ENCODE data around the gene SPOCK3. TPM values are rescaled to one million over a fixed set of nuclear protein-coding genes. Genes with fewer than 3 reads are reported as not detected.
A peak's percentile ranks its signal among the peaks of the same experiment; 100 is the strongest.

Gene SPOCK3
- polyA plus RNA-seq, 2 of the 4 experiments (the other 2 are of a cell fraction): 0.15 to 0.61 TPM

DNA sequence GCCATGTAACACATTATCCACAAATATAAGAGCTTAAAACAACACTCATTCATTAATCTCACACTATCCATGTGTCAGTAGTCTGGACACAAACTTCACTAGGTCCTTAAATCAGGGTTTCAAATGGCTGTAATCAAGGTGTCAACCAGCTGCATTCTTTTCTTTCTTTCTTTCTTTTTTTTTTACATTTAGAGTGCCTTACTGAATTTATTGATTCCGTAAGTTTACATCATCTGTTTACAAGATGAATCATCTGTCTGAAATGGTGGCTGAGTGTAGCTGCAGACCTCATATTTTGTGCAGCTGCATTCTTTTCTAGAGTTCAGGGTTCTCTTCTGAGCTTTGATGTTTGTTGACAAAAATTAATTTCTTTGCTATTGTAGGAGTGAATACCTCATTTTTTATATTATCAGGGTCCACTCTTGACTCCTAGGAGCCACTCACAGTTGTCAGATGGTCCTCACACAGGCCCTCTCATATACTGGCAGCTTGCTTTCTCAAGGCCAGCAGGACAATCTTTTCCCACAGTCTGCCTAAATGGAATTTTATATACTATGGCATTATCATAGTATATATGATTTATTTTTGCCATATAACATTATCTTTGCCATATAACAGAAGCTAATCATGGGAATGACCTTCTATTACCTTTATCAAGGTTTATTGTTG is 37.8 kb downstream of the SPOCK3 start:
- H3K4me2 ChIP-seq: peak overlapping the region; percentile 47
- H3K4me3 ChIP-seq: no peak overlapping the region
- FAIRE-seq: no peak
- H3K9me3 ChIP-seq: no peaks in the 10 kb centered on the region
- H3K27ac ChIP-seq: peak overlapping the region; percentile 31 to 37; a peak in 2 of 6 replicates
- peak; percentile 63; the same call in 1 of the 2 replicates for TF ChIP-seq JUNB (IDR thresholded peaks at IDR 0.05)
- TF ChIP-seq FOSL2 (IDR thresholded peaks at IDR 0.05): peak; percentile 19; the same call in 1 of the 2 replicates
- peak; percentile 44; the same call in 1 of the 2 replicates for TF ChIP-seq FOSL2 (CRISPR knock-in tag; IDR thresholded peaks at IDR 0.05)
- TF ChIP-seq, protein P1, sequence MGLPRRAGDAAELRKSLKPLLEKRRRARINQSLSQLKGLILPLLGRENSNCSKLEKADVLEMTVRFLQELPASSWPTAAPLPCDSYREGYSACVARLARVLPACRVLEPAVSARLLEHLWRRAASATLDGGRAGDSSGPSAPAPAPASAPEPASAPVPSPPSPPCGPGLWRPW (IDR thresholded peaks at IDR 0.05): no peak
- TF ChIP-seq TP53 (CRISPR knock-in tag; IDR thresholded peaks at IDR 0.05): no peak
- no peak for TF ChIP-seq ESRRA (IDR thresholded peaks at IDR 0.05; ENCODE audit: borderline replicate concordance, low read length)
- no peak for TF ChIP-seq NFE2L2 (conservative IDR thresholded peaks at IDR 0.05; ENCODE audit: low read length)
- TF ChIP-seq, protein P2, sequence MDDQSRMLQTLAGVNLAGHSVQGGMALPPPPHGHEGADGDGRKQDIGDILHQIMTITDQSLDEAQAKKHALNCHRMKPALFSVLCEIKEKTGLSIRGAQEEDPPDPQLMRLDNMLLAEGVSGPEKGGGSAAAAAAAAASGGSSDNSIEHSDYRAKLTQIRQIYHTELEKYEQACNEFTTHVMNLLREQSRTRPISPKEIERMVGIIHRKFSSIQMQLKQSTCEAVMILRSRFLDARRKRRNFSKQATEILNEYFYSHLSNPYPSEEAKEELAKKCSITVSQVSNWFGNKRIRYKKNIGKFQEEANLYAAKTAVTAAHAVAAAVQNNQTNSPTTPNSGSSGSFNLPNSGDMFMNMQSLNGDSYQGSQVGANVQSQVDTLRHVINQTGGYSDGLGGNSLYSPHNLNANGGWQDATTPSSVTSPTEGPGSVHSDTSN (IDR thresholded peaks at IDR 0.05): no peak
- TF ChIP-seq EHMT2 (IDR thresholded peaks at IDR 0.05; ENCODE audit: low read depth): no peak
- H3K4me1 ChIP-seq: peaks cover 14% of the 10 kb centered on the region; the same call in 2 of the 3 replicates
- WGBS (ENCODE audit: missing lambda C conversion rate): 7% methylated on average over 1 of the region's 1 CpG
- no peak; a peak in 1 of 6 replicates for ATAC-seq
- ChIA-PET CTCF (no interaction called here), POLR2A (interaction anchor here (0.6 kb wide), 1 partner anchor 21 kb away, joined by 3 read pairs; no protein-coding TSS in a partner anchor)
- peak in 1 of 2 experiments; percentile 29 for DNase-seq (ENCODE audit: low read depth in 1 of 2, low spot score in 1 of 2)

DNA sequence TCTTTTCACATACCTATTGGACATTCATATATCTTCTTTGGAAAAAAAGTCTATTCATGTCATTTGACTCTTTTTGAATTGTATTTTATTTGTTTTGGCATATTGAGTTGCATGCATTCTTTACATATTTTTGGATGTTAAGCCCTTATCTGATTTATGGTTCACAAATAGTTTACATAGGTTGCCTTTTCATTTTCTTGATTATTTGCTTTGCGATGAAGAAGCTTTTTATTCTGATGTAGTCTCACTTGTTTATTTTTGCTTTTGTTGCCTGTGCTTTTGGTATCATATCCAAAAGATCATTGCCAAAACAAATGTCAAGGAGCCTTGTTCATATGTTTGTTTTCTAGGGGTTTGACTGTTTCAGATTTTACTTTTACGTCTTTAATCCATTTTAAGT is 43.9 kb downstream of the SPOCK3 start:
- TF ChIP-seq, protein P3, sequence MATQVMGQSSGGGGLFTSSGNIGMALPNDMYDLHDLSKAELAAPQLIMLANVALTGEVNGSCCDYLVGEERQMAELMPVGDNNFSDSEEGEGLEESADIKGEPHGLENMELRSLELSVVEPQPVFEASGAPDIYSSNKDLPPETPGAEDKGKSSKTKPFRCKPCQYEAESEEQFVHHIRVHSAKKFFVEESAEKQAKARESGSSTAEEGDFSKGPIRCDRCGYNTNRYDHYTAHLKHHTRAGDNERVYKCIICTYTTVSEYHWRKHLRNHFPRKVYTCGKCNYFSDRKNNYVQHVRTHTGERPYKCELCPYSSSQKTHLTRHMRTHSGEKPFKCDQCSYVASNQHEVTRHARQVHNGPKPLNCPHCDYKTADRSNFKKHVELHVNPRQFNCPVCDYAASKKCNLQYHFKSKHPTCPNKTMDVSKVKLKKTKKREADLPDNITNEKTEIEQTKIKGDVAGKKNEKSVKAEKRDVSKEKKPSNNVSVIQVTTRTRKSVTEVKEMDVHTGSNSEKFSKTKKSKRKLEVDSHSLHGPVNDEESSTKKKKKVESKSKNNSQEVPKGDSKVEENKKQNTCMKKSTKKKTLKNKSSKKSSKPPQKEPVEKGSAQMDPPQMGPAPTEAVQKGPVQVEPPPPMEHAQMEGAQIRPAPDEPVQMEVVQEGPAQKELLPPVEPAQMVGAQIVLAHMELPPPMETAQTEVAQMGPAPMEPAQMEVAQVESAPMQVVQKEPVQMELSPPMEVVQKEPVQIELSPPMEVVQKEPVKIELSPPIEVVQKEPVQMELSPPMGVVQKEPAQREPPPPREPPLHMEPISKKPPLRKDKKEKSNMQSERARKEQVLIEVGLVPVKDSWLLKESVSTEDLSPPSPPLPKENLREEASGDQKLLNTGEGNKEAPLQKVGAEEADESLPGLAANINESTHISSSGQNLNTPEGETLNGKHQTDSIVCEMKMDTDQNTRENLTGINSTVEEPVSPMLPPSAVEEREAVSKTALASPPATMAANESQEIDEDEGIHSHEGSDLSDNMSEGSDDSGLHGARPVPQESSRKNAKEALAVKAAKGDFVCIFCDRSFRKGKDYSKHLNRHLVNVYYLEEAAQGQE (IDR thresholded peaks at IDR 0.05): no peak
- no peak for TF ChIP-seq ZSCAN20 (CRISPR knock-in tag; IDR thresholded peaks at IDR 0.05)
- TF ChIP-seq HOXB5 (CRISPR knock-in tag; IDR thresholded peaks at IDR 0.05): no peak
- no peak for TF ChIP-seq KDM5A (IDR thresholded peaks at IDR 0.05)
- TF ChIP-seq CBX2 (IDR thresholded peaks at IDR 0.05; ENCODE audit: borderline replicate concordance, low read depth): no peak
- no peak for TF ChIP-seq JUN (IDR thresholded peaks at IDR 0.05)
- TF ChIP-seq ZFP36 (IDR thresholded peaks at IDR 0.05; ENCODE audit: borderline replicate concordance, partially characterized antibody): no peak
- no peak for TF ChIP-seq EHF (CRISPR knock-in tag; IDR thresholded peaks at IDR 0.05)
- no peak for TF ChIP-seq FOXS1 (CRISPR knock-in tag; IDR thresholded peaks at IDR 0.05)
- TF ChIP-seq HEYL (CRISPR knock-in tag; IDR thresholded peaks at IDR 0.05): no peak
- H3K4me3 ChIP-seq: no peak overlapping the region
- FAIRE-seq (no peak), ATAC-seq (no peak), DNase-seq (ENCODE audit: low read depth in 1 of 2, low spot score in 1 of 2) (no peak)
- POLR2A ChIA-PET: no interaction called here
- CTCF ChIA-PET: no interaction called here
- H3K4me1 ChIP-seq: no peaks in the 10 kb centered on the region
- H3K9me3 ChIP-seq: no peaks in the 10 kb centered on the region
- no peak overlapping the region for H3K4me2 ChIP-seq
- 27% methylated on average over 2 of the region's 2 CpGs for WGBS (ENCODE audit: missing lambda C conversion rate)
- H3K27ac ChIP-seq: no peak overlapping the region

DNA sequence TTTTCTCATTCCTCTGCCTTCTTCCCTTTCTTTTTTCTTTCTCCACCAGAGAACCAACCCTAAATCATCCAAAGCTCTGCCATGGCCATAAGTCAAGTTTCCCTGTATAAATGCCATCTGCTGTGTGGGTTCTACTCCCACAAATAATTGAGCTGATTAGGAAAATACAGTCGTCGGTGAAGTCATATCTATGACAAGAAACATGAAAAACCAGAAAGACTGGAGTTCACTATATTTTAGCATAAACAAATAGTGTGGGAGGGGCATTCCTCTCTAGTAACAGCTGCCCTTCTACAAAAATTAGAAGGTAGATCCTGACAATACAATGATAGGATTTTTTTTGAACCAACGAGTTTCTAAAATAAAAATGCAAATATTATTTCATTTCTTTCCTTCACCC is 48.8 kb downstream of the SPOCK3 start:
- ChIA-PET POLR2A (no interaction called here), CTCF (no interaction called here)
- Histone ChIP-seq H3K9me3 (no peaks in the 10 kb centered on the region), H3K27ac (no peak overlapping the region), H3K4me1 (no peaks in the 10 kb centered on the region), H3K4me3 (no peak overlapping the region), H3K4me2 (no peak overlapping the region)
- DNase-seq (ENCODE audit: low read depth in 1 of 2, low spot score in 1 of 2) (no peak), ATAC-seq (no peak), FAIRE-seq (no peak)
- WGBS (ENCODE audit: missing lambda C conversion rate): 47% methylated on average over 3 of the region's 3 CpGs
- TF ChIP-seq, protein P4, sequence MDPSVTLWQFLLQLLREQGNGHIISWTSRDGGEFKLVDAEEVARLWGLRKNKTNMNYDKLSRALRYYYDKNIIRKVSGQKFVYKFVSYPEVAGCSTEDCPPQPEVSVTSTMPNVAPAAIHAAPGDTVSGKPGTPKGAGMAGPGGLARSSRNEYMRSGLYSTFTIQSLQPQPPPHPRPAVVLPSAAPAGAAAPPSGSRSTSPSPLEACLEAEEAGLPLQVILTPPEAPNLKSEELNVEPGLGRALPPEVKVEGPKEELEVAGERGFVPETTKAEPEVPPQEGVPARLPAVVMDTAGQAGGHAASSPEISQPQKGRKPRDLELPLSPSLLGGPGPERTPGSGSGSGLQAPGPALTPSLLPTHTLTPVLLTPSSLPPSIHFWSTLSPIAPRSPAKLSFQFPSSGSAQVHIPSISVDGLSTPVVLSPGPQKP (IDR thresholded peaks at IDR 0.05; ENCODE audit: low read depth, low read length): no peak
- TF ChIP-seq, protein P2 (IDR thresholded peaks at IDR 0.05): no peak
- no peak for TF ChIP-seq MYC (IDR thresholded peaks at IDR 0.05; ENCODE audit: borderline replicate concordance, low read length)
- TF ChIP-seq, protein P5, sequence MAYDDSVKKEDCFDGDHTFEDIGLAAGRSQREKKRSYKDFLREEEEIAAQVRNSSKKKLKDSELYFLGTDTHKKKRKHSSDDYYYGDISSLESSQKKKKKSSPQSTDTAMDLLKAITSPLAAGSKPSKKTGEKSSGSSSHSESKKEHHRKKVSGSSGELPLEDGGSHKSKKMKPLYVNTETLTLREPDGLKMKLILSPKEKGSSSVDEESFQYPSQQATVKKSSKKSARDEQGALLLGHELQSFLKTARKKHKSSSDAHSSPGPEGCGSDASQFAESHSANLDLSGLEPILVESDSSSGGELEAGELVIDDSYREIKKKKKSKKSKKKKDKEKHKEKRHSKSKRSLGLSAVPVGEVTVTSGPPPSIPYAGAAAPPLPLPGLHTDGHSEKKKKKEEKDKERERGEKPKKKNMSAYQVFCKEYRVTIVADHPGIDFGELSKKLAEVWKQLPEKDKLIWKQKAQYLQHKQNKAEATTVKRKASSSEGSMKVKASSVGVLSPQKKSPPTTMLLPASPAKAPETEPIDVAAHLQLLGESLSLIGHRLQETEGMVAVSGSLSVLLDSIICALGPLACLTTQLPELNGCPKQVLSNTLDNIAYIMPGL (CRISPR knock-in tag; IDR thresholded peaks at IDR 0.05; ENCODE audit: borderline replicate concordance): no peak
- TF ChIP-seq FOXS1 (CRISPR knock-in tag; IDR thresholded peaks at IDR 0.05): no peak
- no peak for TF ChIP-seq ZFP36 (IDR thresholded peaks at IDR 0.05; ENCODE audit: borderline replicate concordance, partially characterized antibody)
